CD14-positive monocyte (primary cell): ENCODE data around the gene CFAP90. TPM values are rescaled to one million over a fixed set of nuclear protein-coding genes. Genes with fewer than 3 reads are reported as not detected.

ENCODE experiments used
- DNase-seq, 3 donors: peaks; one replicate each; pipeline ENCODE4 v3.0.0-alpha.2; 2011 to 2022
- H2AFZ ChIP-seq: 2 replicates; pipeline ENCODE4 v1.6.0; 2012; ENCODE audit warnings: mild to moderate bottlenecking, low read depth, low read length, inconsistent platforms; ENCODE audit not compliant: insufficient read depth, poor library complexity, severe bottlenecking
- H3K27ac ChIP-seq, 2 donors: 1 replicate in 1 of 2; 2 replicates in 1 of 2; pipeline ENCODE4 v1.5.1; 2012 to 2013; ENCODE audit warnings: low read length in 2 of 2, control low read depth in 1 of 2, inconsistent platforms in 1 of 2, low read depth in 1 of 2, mild to moderate bottlenecking in 1 of 2
- H3K27me3 ChIP-seq, 2 donors: one replicate each; pipeline versions ENCODE4 v1.6.0 to v1.6.1; 2011 to 2013; ENCODE audit warnings: low read length in 2 of 2; ENCODE audit not compliant: control insufficient read depth in 2 of 2, insufficient read depth in 2 of 2
- H3K36me3 ChIP-seq, 2 donors: replicated peaks in 1 of 2; 1 replicate in 1 of 2; 2 replicates in 1 of 2; pipeline versions ENCODE4 v1.5.1 to v1.6.1; 2012 to 2013; ENCODE audit warnings: low read length in 2 of 2, control low read depth in 1 of 2, inconsistent platforms in 1 of 2, mild to moderate bottlenecking in 1 of 2; ENCODE audit not compliant: insufficient read depth in 2 of 2, control insufficient read depth in 1 of 2
- H3K4me1 ChIP-seq, 2 donors: 1 replicate in 1 of 2; 2 replicates in 1 of 2; pipeline versions ENCODE4 v1.5.1 to v1.6.1; 2012 to 2013; ENCODE audit warnings: low read length in 2 of 2, control low read depth in 1 of 2, inconsistent platforms in 1 of 2, mild to moderate bottlenecking in 1 of 2, moderate library complexity in 1 of 2; ENCODE audit not compliant: insufficient read depth in 2 of 2, control insufficient read depth in 1 of 2
- H3K4me2 ChIP-seq: replicated peaks from 2 replicates; pipeline ENCODE3; 2012; ENCODE audit warnings: low read length, moderate library complexity, mild to moderate bottlenecking; ENCODE audit not compliant: poor library complexity, severe bottlenecking; ENCODE audit errors: extremely low read depth
- H3K4me3 ChIP-seq, 3 experiments: fragments of 200-600 bp in 1 of 3; sonication (generic) in 1 of 3; replicated peaks in 1 of 3; 1 replicate in 2 of 3; 2 replicates in 1 of 3; pipeline ENCODE4 v1.5.1; 2011 to 2013; ENCODE audit warnings: low read length in 3 of 3, mild to moderate bottlenecking in 3 of 3, control low read depth in 2 of 3, low read depth in 2 of 3, inconsistent platforms in 1 of 3, moderate library complexity in 1 of 3
- H3K79me2 ChIP-seq: 2 replicates; pipeline ENCODE4 v1.6.0; 2012; ENCODE audit warnings: mild to moderate bottlenecking, control low read depth, inconsistent platforms, low read length, moderate library complexity; ENCODE audit not compliant: insufficient read depth
- H3K9ac ChIP-seq: 2 replicates; pipeline ENCODE4 v1.6.0; 2017; ENCODE audit warnings: low read length, mild to moderate bottlenecking; ENCODE audit not compliant: insufficient read depth, poor library complexity, severe bottlenecking
- H3K9me3 ChIP-seq, 2 donors: replicated peaks in 1 of 2; 1 replicate in 1 of 2; 2 replicates in 1 of 2; pipeline versions ENCODE4 v1.5.1 to v1.6.1; 2012 to 2013; ENCODE audit warnings: low read length in 2 of 2, control low read depth in 1 of 2; ENCODE audit not compliant: control insufficient read depth in 1 of 2, insufficient read depth in 1 of 2
- H4K20me1 ChIP-seq: 2 replicates; pipeline ENCODE4 v1.6.0; 2012; ENCODE audit warnings: mild to moderate bottlenecking, low read length, control low read depth, moderate library complexity; ENCODE audit not compliant: insufficient read depth
- H3K27ac Mint-ChIP-seq, 7 donors: one replicate each; pipeline ENCODE4 v1.8.0; 2020; ENCODE audit warnings: mild to moderate bottlenecking in 7 of 7, mixed read lengths in 7 of 7, moderate library complexity in 6 of 7, inconsistent platforms in 2 of 7
- H3K27me3 Mint-ChIP-seq, 3 donors: one replicate each; pipeline ENCODE4 v1.8.0; 2021 to 2022; ENCODE audit warnings: low read depth in 3 of 3, mild to moderate bottlenecking in 3 of 3, mixed read lengths in 3 of 3, moderate library complexity in 3 of 3, inconsistent platforms in 1 of 3
- H3K36me3 Mint-ChIP-seq, 2 donors: one replicate each; pipeline ENCODE4 v1.8.0; 2020; ENCODE audit warnings: mixed read lengths in 2 of 2, inconsistent platforms in 1 of 2, mild to moderate bottlenecking in 1 of 2
- H3K4me1 Mint-ChIP-seq: one replicate; pipeline ENCODE4 v1.8.0; 2020; ENCODE audit warnings: mild to moderate bottlenecking, mixed read lengths
- H3K4me3 Mint-ChIP-seq, 2 donors: one replicate each; pipeline ENCODE4 v1.8.0; 2020; ENCODE audit warnings: mild to moderate bottlenecking in 2 of 2, mixed read lengths in 2 of 2, moderate library complexity in 1 of 2
- H3K9me3 Mint-ChIP-seq, 7 donors: one replicate each; pipeline ENCODE4 v1.8.0; 2020 to 2022; ENCODE audit warnings: mixed read lengths in 7 of 7, mild to moderate bottlenecking in 6 of 7, moderate library complexity in 6 of 7, inconsistent platforms in 2 of 7
- CTCF ChIP-seq: fragments of 200-600 bp; IDR thresholded peaks from one replicate; pipeline ENCODE4 v1.8.0; 2022; ENCODE audit warnings: antibody characterized with exemption, mild to moderate bottlenecking
- WGBS: methylation state at CpG from one replicate; pipeline ENCODE4 v1.1.5; 2013; ENCODE audit warnings: missing lambda C conversion rate; ENCODE audit not compliant: insufficient coverage; 5-methylcytosine and 5-hydroxymethylcytosine counted together
- intact Hi-C, 2 donors: fragments of 100-400 bp; cut with micrococcal nuclease; formaldehyde crosslinking; loops; one replicate each; pipeline versions ENCODE4 v1.15.0 to v1.15.1; 2023
- polyA plus RNA-seq, 3 donors: library from polyadenylated mRNA; depleted of rRNA in 1 of 3; unstranded in 2 of 3; stranded (reverse) in 1 of 3; fragments of 300-500 nt in 2 of 3; fragments of >200 nt in 1 of 3; fragmentation: Illumina TruSeq in 2 of 3; gene quantifications; 1 replicate in 2 of 3; 2 replicates in 1 of 3; pipeline ENCODE4 v1.2.3, GENCODE V29; 2012 to 2021

The CFAP90 gene
- polyA plus RNA-seq, 3 donors, result not detected

GRCh38 chr5:7846327-7846726 lies 4.6 kb downstream of the CFAP90 start:
- peaks cover 31 to 60% (median 54%) of the 10 kb centered on the region in 3 donors for H3K27me3 Mint-ChIP-seq
- no peak overlapping the region for H3K27ac Mint-ChIP-seq
- peaks cover 7% of the 10 kb centered on the region for H3K4me1 Mint-ChIP-seq
- H3K9ac ChIP-seq, result no peak overlapping the region
- H3K9me3 ChIP-seq, result peaks cover 0 to 5% of the 10 kb centered on the region in 2 donors
- no peaks in the 10 kb centered on the region for H3K36me3 ChIP-seq
- H3K27ac ChIP-seq, result no peak overlapping the region
- peaks cover 2 to 15% (median 13%) of the 10 kb centered on the region in 7 donors for H3K9me3 Mint-ChIP-seq
- intact Hi-C loops, result no loop called here
- no peaks in the 10 kb centered on the region for H3K79me2 ChIP-seq
- H3K4me2 ChIP-seq, result no peak overlapping the region
- H4K20me1 ChIP-seq, result no peaks in the 10 kb centered on the region
- H2AFZ ChIP-seq, result no peak overlapping the region
- H3K4me3 ChIP-seq, result no peak overlapping the region
- H3K4me1 ChIP-seq, result peaks cover 8 to 11% of the 10 kb centered on the region in 2 donors
- H3K27me3 ChIP-seq, result peaks cover 40 to 52% of the 10 kb centered on the region in 2 donors
- TF ChIP-seq CTCF, result no peak
- DNase-seq, result no peak
- peaks cover 0 to 2% of the 10 kb centered on the region in 2 donors for H3K36me3 Mint-ChIP-seq
- 89% methylated on average over 1 of the region's 5 CpGs for WGBS
- H3K4me3 Mint-ChIP-seq, result no peak overlapping the region

GRCh38 chr5:7845557-7845956 lies 5.4 kb downstream of the CFAP90 start:
- Mint-ChIP-seq H3K27me3 (peaks cover 28 to 53% (median 47%) of the 10 kb centered on the region in 3 donors), H3K4me1 (peaks cover 5% of the 10 kb centered on the region), H3K9me3 (peaks cover 0 to 14% (median 9%) of the 10 kb centered on the region in 7 donors), H3K4me3 (no peak overlapping the region), H3K36me3 (no peaks in the 10 kb centered on the region), H3K27ac (no peak overlapping the region)
- Histone ChIP-seq H3K4me1 (peaks cover 4 to 7% of the 10 kb centered on the region in 2 donors), H2AFZ (no peak overlapping the region), H4K20me1 (no peaks in the 10 kb centered on the region), H3K9me3 (no peaks in the 10 kb centered on the region), H3K9ac (no peak overlapping the region), H3K27ac (no peak overlapping the region), H3K36me3 (no peaks in the 10 kb centered on the region), H3K27me3 (peaks cover 34 to 46% of the 10 kb centered on the region in 2 donors), H3K4me3 (no peak overlapping the region), H3K79me2 (no peaks in the 10 kb centered on the region), H3K4me2 (no peak overlapping the region)
- no peak for TF ChIP-seq CTCF
- no peak for DNase-seq
- WGBS, result 95% methylated on average over 6 of the region's 7 CpGs
- intact Hi-C loops, result no loop called here
